Left lung (tissue), 14 donors: ENCODE measurements around the gene MOGAT1. TPM values are rescaled to one million over a fixed set of nuclear protein-coding genes. Genes with fewer than 3 reads are reported as not detected.
A peak's percentile ranks its signal among the peaks of the same experiment; 100 is the strongest.

Experiments
- ATAC-seq: fragments of 200-7000 bp; cut with Tn5 transposase; one replicate; pipeline ENCODE4 v1.9.1; 2020; ENCODE audit warnings: moderate library complexity
- DNase-seq, 4 donors: peaks; one replicate each; pipeline ENCODE4 v3.0.0-alpha.2; 2013 to 2020
- H3K27ac ChIP-seq, 2 donors: fragments of 200-600 bp; sonication (generic) in 1 of 2; one replicate each; pipeline versions ENCODE4 v1.5.0 to v1.8.0; 2020 to 2021
- H3K27me3 ChIP-seq, 2 donors: fragments of 200-600 bp; sonication (generic) in 1 of 2; one replicate each; pipeline versions ENCODE4 v1.5.0 to v1.8.0; 2020 to 2021
- H3K36me3 ChIP-seq, 2 donors: fragments of 200-600 bp; sonication (generic) in 1 of 2; one replicate each; pipeline versions ENCODE4 v1.5.0 to v1.8.0; 2020 to 2021
- H3K4me1 ChIP-seq, 2 donors: fragments of 200-600 bp; one replicate each; pipeline ENCODE4 v1.8.0; 2021
- H3K4me3 ChIP-seq, 2 donors: fragments of 200-600 bp; sonication (generic) in 1 of 2; one replicate each; pipeline versions ENCODE4 v1.5.0 to v1.8.0; 2020 to 2021; ENCODE audit warnings: mild to moderate bottlenecking in 1 of 2
- H3K9me3 ChIP-seq, 2 donors: fragments of 200-600 bp; sonication (generic) in 1 of 2; one replicate each; pipeline versions ENCODE4 v1.5.0 to v1.8.0; 2020 to 2021
- CTCF ChIP-seq, 2 donors: fragments of 200-600 bp; sonication (generic) in 1 of 2; IDR thresholded peaks; one replicate each; pipeline versions ENCODE4 v1.5.0 to v1.8.0; 2021; ENCODE audit warnings: antibody characterized with exemption in 2 of 2
- intact Hi-C, 2 donors: fragments of 100-400 bp; cut with DNase I; formaldehyde crosslinking; loops; one replicate each; pipeline versions ENCODE4 v1.11.2 to v1.14.2; 2022
- long read RNA-seq, 12 donors: library from polyadenylated mRNA in 2 of 12; unstranded in 2 of 12; transcript quantifications; one replicate each; pipeline ENCODE4 v2.0.0 and lab custom pipeline, GENCODE V29; 2019 to 2026
- polyA plus RNA-seq, 6 donors: library from polyadenylated mRNA; unstranded; fragments of 120-200 nt; gene quantifications; one replicate each; pipeline ENCODE4 v1.2.1, GENCODE V29; 2013; ENCODE audit not compliant: insufficient read length in 6 of 6
- total RNA-seq, 2 donors: library from RNA; stranded (reverse); fragmentation: NEBNext Ultra II Directional; extraction: Animal tissue kit (Norgen Biotek cat#: 25700); gene quantifications; one replicate each; pipeline ENCODE4 v1.2.1, GENCODE V29; 2021
- donor health status: DM: no; HTN: yes; CAD: no.
- donor health status: DM: no; HTN: no; CAD: no.

The MOGAT1 gene
- total RNA-seq = under 1 TPM in 1 of 2 donors, not detected in 1; 0.26 TPM
- polyA plus RNA-seq = not detected
- long read RNA-seq, donor 1 = 0 reads
- long read RNA-seq, donor 2 = 0 reads
- long read RNA-seq, donor 3 = 0 reads
- long read RNA-seq, donor 4 = 0 reads
- long read RNA-seq, donor 5 = 0 reads
- long read RNA-seq, donor 6 = 0 reads
- long read RNA-seq, donor 7 = 0 reads
- long read RNA-seq, donor 8 = 0 reads
- long read RNA-seq, donor 9 = 0 reads
- long read RNA-seq, donor 10 = 0 reads
- long read RNA-seq, donor 11 = 0 reads
- long read RNA-seq, donor 12 = 0 reads

- peaks cover 8 to 50% of the 10 kb centered on the region in 2 donors for H3K27me3 ChIP-seq
- intact Hi-C loops = no loop called here
- no peaks in the 10 kb centered on the region for H3K36me3 ChIP-seq
- peaks cover 7 to 28% of the 10 kb centered on the region in 2 donors for H3K4me1 ChIP-seq
- no peaks in the 10 kb centered on the region for H3K9me3 ChIP-seq
- peak within 1 kb of the TSS; percentile 24 to 40 for H3K4me3 ChIP-seq
- DNase-seq (peak; percentile 19 to 94 (median 42)), ATAC-seq (peak; percentile 87)
- TF ChIP-seq CTCF (IDR thresholded peaks at IDR 0.05) = no peak
- no peak within 1 kb of the TSS for H3K27ac ChIP-seq
Measured at GRCh38 chr2:222671259-222672067, at the start of gene MOGAT1. Gene MOGAT1, plus strand, starts transcription at chr2:222671658. Its CDS starts 128 bp downstream, at chr2:222671786.

- no peak for TF ChIP-seq CTCF (IDR thresholded peaks at IDR 0.05)
- Histone ChIP-seq H3K4me1 (peaks cover 0 to 5% of the 10 kb centered on the region in 2 donors), H3K36me3 (peaks cover 0 to 84% of the 10 kb centered on the region in 2 donors), H3K9me3 (no peaks in the 10 kb centered on the region), H3K27ac (peak overlapping the region in 1 of 2 donors; percentile 71), H3K27me3 (no peaks in the 10 kb centered on the region), H3K4me3 (no peak overlapping the region)
- ATAC-seq = no peak
- no peak for DNase-seq
- intact Hi-C loops = no loop called here
Measured at GRCh38 chr2:222621893-222622292, 49.6 kb upstream of the MOGAT1 start.

- ATAC-seq (peak; percentile 18), DNase-seq (no peak)
- H3K27ac ChIP-seq = peak overlapping the region in 1 of 2 donors; percentile 71
- intact Hi-C loops = no loop called here
- no peaks in the 10 kb centered on the region for H3K27me3 ChIP-seq
- H3K36me3 ChIP-seq = peaks cover 0 to 94% of the 10 kb centered on the region in 2 donors
- H3K4me1 ChIP-seq = peaks cover 0 to 5% of the 10 kb centered on the region in 2 donors
- H3K4me3 ChIP-seq = no peak overlapping the region
- TF ChIP-seq CTCF (IDR thresholded peaks at IDR 0.05) = no peak
- no peaks in the 10 kb centered on the region for H3K9me3 ChIP-seq
Measured at GRCh38 chr2:222622910-222623309, 48.5 kb upstream of the MOGAT1 start.

- intact Hi-C loops = no loop called here
- Histone ChIP-seq H3K36me3 (peaks cover 0 to 96% of the 10 kb centered on the region in 2 donors), H3K4me1 (peaks cover 0 to 5% of the 10 kb centered on the region in 2 donors), H3K27me3 (no peaks in the 10 kb centered on the region), H3K4me3 (no peak overlapping the region), H3K9me3 (no peaks in the 10 kb centered on the region), H3K27ac (peak overlapping the region in 1 of 2 donors; percentile 71)
- DNase-seq (no peak), ATAC-seq (no peak)
- no peak for TF ChIP-seq CTCF (IDR thresholded peaks at IDR 0.05)
Measured at GRCh38 chr2:222623756-222624309, 47.6 kb upstream of the MOGAT1 start.

GRCh38 chr2:222627764-222628163 is 43.7 kb upstream of the MOGAT1 start:
- intact Hi-C loops = no loop called here
- TF ChIP-seq CTCF (IDR thresholded peaks at IDR 0.05) = no peak
- Histone ChIP-seq H3K4me1 (peaks cover 0 to under 1% of the 10 kb centered on the region in 2 donors), H3K27me3 (no peaks in the 10 kb centered on the region), H3K9me3 (no peaks in the 10 kb centered on the region), H3K4me3 (no peak overlapping the region), H3K27ac (no peak overlapping the region), H3K36me3 (peaks cover 0 to 99% of the 10 kb centered on the region in 2 donors)
- no peak for DNase-seq
- ATAC-seq = no peak
